Adipocyte (in vitro differentiated cells): ENCODE data around the gene NEUROD2.

Source experiments
- DNase-seq: peaks from one replicate; pipeline ENCODE4 v3.0.0-alpha.2; 2015; ENCODE audit warnings: low read depth
- H3K27me3 ChIP-seq: replicated peaks from 2 replicates; pipeline ENCODE4 v1.7.0; 2013; ENCODE audit warnings: mild to moderate bottlenecking, low read length, moderate library complexity; ENCODE audit not compliant: control insufficient read depth, insufficient read depth
- H3K36me3 ChIP-seq: 2 replicates; pipeline ENCODE4 v1.7.0; 2013; ENCODE audit warnings: low read length, mild to moderate bottlenecking, moderate library complexity; ENCODE audit not compliant: control insufficient read depth, insufficient read depth, severe bottlenecking
- H3K4me1 ChIP-seq: 2 replicates; pipeline ENCODE4 v1.7.0; 2013; ENCODE audit warnings: mild to moderate bottlenecking, low read length, moderate library complexity; ENCODE audit not compliant: control insufficient read depth, insufficient read depth
- H3K4me3 ChIP-seq: 2 replicates; pipeline ENCODE4 v1.7.0; 2013; ENCODE audit warnings: mild to moderate bottlenecking, low read length, moderate library complexity
- H3K9ac ChIP-seq: 2 replicates; pipeline ENCODE4 v1.7.0; 2013; ENCODE audit warnings: mild to moderate bottlenecking, low read length, moderate library complexity
- H3K9me3 ChIP-seq: 2 replicates; pipeline ENCODE4 v1.7.0; 2013; ENCODE audit warnings: mild to moderate bottlenecking, low read length, moderate library complexity; ENCODE audit not compliant: control insufficient read depth

The NEUROD2 gene

GRCh38 chr17:39617446-39618245 lies 9.9 kb upstream of the NEUROD2 start:
- peaks cover 37% of the 10 kb centered on the region for H3K27me3 ChIP-seq
- H3K9ac ChIP-seq, result peak overlapping the region; percentile 20
- H3K9me3 ChIP-seq, result no peaks in the 10 kb centered on the region
- peak; percentile 73 for DNase-seq
- H3K4me3 ChIP-seq, result peak overlapping the region; percentile 86
- H3K36me3 ChIP-seq, result no peaks in the 10 kb centered on the region
- no peaks in the 10 kb centered on the region for H3K4me1 ChIP-seq

GRCh38 chr17:39617100-39617445 lies 9.4 kb upstream of the NEUROD2 start:
- H3K36me3 ChIP-seq, result no peaks in the 10 kb centered on the region
- DNase-seq, result no peak
- no peaks in the 10 kb centered on the region for H3K9me3 ChIP-seq
- no peaks in the 10 kb centered on the region for H3K4me1 ChIP-seq
- no peak overlapping the region for H3K4me3 ChIP-seq
- H3K9ac ChIP-seq, result no peak overlapping the region
- H3K27me3 ChIP-seq, result peaks cover 43% of the 10 kb centered on the region

- no peak for DNase-seq
- H3K27me3 ChIP-seq, result peaks cover 54% of the 10 kb centered on the region
- H3K4me3 ChIP-seq, result no peak overlapping the region
- no peaks in the 10 kb centered on the region for H3K4me1 ChIP-seq
- no peaks in the 10 kb centered on the region for H3K36me3 ChIP-seq
- no peak overlapping the region for H3K9ac ChIP-seq
- H3K9me3 ChIP-seq, result no peaks in the 10 kb centered on the region
Observed at GRCh38 chr17:39615434-39615833, 7.7 kb upstream of the NEUROD2 start.

- Histone ChIP-seq H3K9me3 (no peaks in the 10 kb centered on the region), H3K4me1 (no peaks in the 10 kb centered on the region), H3K36me3 (no peaks in the 10 kb centered on the region), H3K27me3 (peaks cover 52% of the 10 kb centered on the region), H3K9ac (no peak overlapping the region), H3K4me3 (no peak overlapping the region)
- no peak for DNase-seq
Observed at GRCh38 chr17:39614545-39615157, 6.9 kb upstream of the NEUROD2 start.

- H3K9ac ChIP-seq, result no peak overlapping the region
- H3K27me3 ChIP-seq, result peaks cover 61% of the 10 kb centered on the region
- H3K4me3 ChIP-seq, result no peak overlapping the region
- DNase-seq, result no peak
- H3K9me3 ChIP-seq, result no peaks in the 10 kb centered on the region
- H3K36me3 ChIP-seq, result no peaks in the 10 kb centered on the region
- H3K4me1 ChIP-seq, result no peaks in the 10 kb centered on the region
Observed at GRCh38 chr17:39612935-39613464, 5.3 kb upstream of the NEUROD2 start.

GRCh38 chr17:39612291-39612894 lies 4.7 kb upstream of the NEUROD2 start:
- H3K27me3 ChIP-seq, result peaks cover 62% of the 10 kb centered on the region
- no peak overlapping the region for H3K9ac ChIP-seq
- no peaks in the 10 kb centered on the region for H3K4me1 ChIP-seq
- DNase-seq, result no peak
- H3K4me3 ChIP-seq, result no peak overlapping the region
- H3K36me3 ChIP-seq, result no peaks in the 10 kb centered on the region
- H3K9me3 ChIP-seq, result no peaks in the 10 kb centered on the region

- no peak for DNase-seq
- no peaks in the 10 kb centered on the region for H3K36me3 ChIP-seq
- H3K27me3 ChIP-seq, result peaks cover 62% of the 10 kb centered on the region
- H3K9me3 ChIP-seq, result no peaks in the 10 kb centered on the region
- H3K4me3 ChIP-seq, result no peak overlapping the region
- no peaks in the 10 kb centered on the region for H3K4me1 ChIP-seq
- no peak overlapping the region for H3K9ac ChIP-seq
Observed at GRCh38 chr17:39611401-39612112, 3.8 kb upstream of the NEUROD2 start.

- H3K36me3 ChIP-seq, result no peaks in the 10 kb centered on the region
- H3K9me3 ChIP-seq, result no peaks in the 10 kb centered on the region
- DNase-seq, result no peak
- H3K27me3 ChIP-seq, result peaks cover 58% of the 10 kb centered on the region
- H3K9ac ChIP-seq, result no peak overlapping the region
- no peak overlapping the region for H3K4me3 ChIP-seq
- H3K4me1 ChIP-seq, result peaks cover 3% of the 10 kb centered on the region
Observed at GRCh38 chr17:39609416-39610025, 1.8 kb upstream of the NEUROD2 start.

- Histone ChIP-seq H3K4me3 (no peak overlapping the region), H3K36me3 (no peaks in the 10 kb centered on the region), H3K27me3 (peaks cover 64% of the 10 kb centered on the region), H3K4me1 (peaks cover 3% of the 10 kb centered on the region), H3K9ac (no peak overlapping the region), H3K9me3 (no peaks in the 10 kb centered on the region)
- DNase-seq, result no peak
Observed at GRCh38 chr17:39608142-39608981, 642 bp upstream of the NEUROD2 start.

GRCh38 chr17:39607057-39607850 lies 466 bp downstream of the NEUROD2 start:
- Histone ChIP-seq H3K9ac (no peak overlapping the region), H3K36me3 (no peaks in the 10 kb centered on the region), H3K4me1 (peaks cover 3% of the 10 kb centered on the region), H3K4me3 (no peak overlapping the region), H3K27me3 (peaks cover 64% of the 10 kb centered on the region), H3K9me3 (no peaks in the 10 kb centered on the region)
- DNase-seq, result no peak
